Heart left ventricle (tissue), 13 donors: ENCODE measurements around the gene SPOCK2.

Experiments
- POLR2A ChIP-seq, 2 donors: fragments of 450-650 bp; IDR thresholded peaks; one replicate each; pipeline ENCODE4 v1.6.1; 2017; ENCODE audit warnings: antibody characterized with exemption in 2 of 2, mild to moderate bottlenecking in 2 of 2, moderate library complexity in 2 of 2
- TF ChIP-seq, protein P1 (sequence below), 12 donors: fragments of 200-600 bp; sonication (generic) in 4 of 12; IDR thresholded peaks; one replicate each; pipeline versions ENCODE4 v1.5.0 to v1.8.0; 2018 to 2022; ENCODE audit warnings: antibody characterized with exemption in 12 of 12, mild to moderate bottlenecking in 5 of 12
- donor health status: ischemic (EF 13 %, LVEDD 7.1; RV severe dilation, severe dysfunction).
- donor health status: DM: no; HTN: yes; CAD: no.
- donor health status: DM: no; HTN: no; CAD: no.
- donor health status: ischemic (EF 25% LVEDD 6.9; RV normal size, moderate dysfunction).
- donor health status: ischemic (EF 25% LVEDD 5.7; RV mildly dilated, moderate dysfunction).
- donor health status: ischemic (EF 35%, LVEDD 5.7; RV mildly dilated, moderate dysfunction).
- donor health status: nonischemic (EF 11% LVEDD 7.7; RV severe dilation, severe dysfunction).
- donor health status: DM: yes; HTN: yes; CAD: no.
- donor health status: PGD.
- donor health status: ischemic (EF 29% LVEDD 5.4; RV normal size, mild dysfunction).
- donor health status: nonischemic (EF 23%, LVEDD 6.1; RV moderate dilation, normal function).

DNA sequence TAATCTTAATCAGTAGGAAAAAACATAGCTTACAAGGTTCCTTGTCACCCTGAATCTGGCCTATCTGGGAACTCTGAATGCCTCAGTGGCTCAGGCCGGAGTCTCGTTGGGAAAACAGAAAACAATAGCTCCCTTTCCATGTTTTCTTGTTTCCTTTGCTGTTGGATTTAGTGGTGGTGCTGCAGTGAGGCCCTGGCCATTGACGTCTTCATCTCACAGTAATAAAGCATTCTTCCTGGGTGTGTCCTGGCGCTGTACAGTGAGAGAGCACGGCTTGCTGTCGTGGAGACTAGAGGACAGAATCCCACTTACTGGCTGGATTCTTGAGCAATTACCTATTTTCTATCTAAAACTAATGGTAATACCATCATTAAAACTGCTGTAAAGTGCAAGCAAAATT lies 1.3 kb upstream of the SPOCK2 start:
- TF ChIP-seq POLR2A (IDR thresholded peaks at IDR 0.05), result no peak
- TF ChIP-seq, protein P1, sequence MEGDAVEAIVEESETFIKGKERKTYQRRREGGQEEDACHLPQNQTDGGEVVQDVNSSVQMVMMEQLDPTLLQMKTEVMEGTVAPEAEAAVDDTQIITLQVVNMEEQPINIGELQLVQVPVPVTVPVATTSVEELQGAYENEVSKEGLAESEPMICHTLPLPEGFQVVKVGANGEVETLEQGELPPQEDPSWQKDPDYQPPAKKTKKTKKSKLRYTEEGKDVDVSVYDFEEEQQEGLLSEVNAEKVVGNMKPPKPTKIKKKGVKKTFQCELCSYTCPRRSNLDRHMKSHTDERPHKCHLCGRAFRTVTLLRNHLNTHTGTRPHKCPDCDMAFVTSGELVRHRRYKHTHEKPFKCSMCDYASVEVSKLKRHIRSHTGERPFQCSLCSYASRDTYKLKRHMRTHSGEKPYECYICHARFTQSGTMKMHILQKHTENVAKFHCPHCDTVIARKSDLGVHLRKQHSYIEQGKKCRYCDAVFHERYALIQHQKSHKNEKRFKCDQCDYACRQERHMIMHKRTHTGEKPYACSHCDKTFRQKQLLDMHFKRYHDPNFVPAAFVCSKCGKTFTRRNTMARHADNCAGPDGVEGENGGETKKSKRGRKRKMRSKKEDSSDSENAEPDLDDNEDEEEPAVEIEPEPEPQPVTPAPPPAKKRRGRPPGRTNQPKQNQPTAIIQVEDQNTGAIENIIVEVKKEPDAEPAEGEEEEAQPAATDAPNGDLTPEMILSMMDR (IDR thresholded peaks at IDR 0.05), result no peak
